Measurements from ENCODE around the gene RPIA.

- TF ChIP-seq YY1 (IDR thresholded peaks at IDR 0.05; ENCODE audit: insufficient read depth, insufficient read length) (no peak), SUZ12 (IDR thresholded peaks at IDR 0.05; ENCODE audit: extremely low read depth, insufficient read depth, insufficient read length) (no peak)
Measured at GRCh38 chr2:88658326-88658725, 33.1 kb upstream of the RPIA start.

Measured in NT2/D1 (cell line).